SK-N-SH (cell line): ENCODE data around the gene NALCN.
A peak's percentile ranks its signal among the peaks of the same experiment; 100 is the strongest.

Experiments
- ELF1 ChIP-seq: IDR thresholded peaks from 2 replicates; pipeline ENCODE4 v1.4.0; 2012
- FOSL2 ChIP-seq: IDR thresholded peaks from 2 replicates; pipeline ENCODE4 v1.4.0; 2012; ENCODE audit warnings: low read depth, mild to moderate bottlenecking, moderate library complexity, borderline replicate concordance
- FOXJ3 ChIP-seq: sonication (generic); formaldehyde crosslinking; IDR thresholded peaks from 2 replicates; pipeline ENCODE4 v1.5.1; 2020; ENCODE audit warnings: mild to moderate bottlenecking, missing genetic modification reagents
- RAD21 ChIP-seq: IDR thresholded peaks from 2 replicates; pipeline ENCODE4 v1.6.1; 2012; ENCODE audit warnings: mild to moderate bottlenecking, low read length
- RCOR1 ChIP-seq: fragments of 150-350 bp; IDR thresholded peaks from 2 replicates; pipeline ENCODE4 v1.6.1; 2017; ENCODE audit warnings: antibody characterized with exemption, low read length
- REST ChIP-seq: IDR thresholded peaks from 2 replicates; pipeline ENCODE4 v1.6.1; 2012; ENCODE audit warnings: mild to moderate bottlenecking, low read depth, low read length, moderate library complexity
- SMC3 ChIP-seq: IDR thresholded peaks from 2 replicates; pipeline ENCODE4 v1.6.1; 2012; ENCODE audit warnings: low read depth, low read length, improper control_type of control experiment
- YY1 ChIP-seq: IDR thresholded peaks from 2 replicates; pipeline ENCODE4 v1.4.0; 2012; ENCODE audit warnings: low read depth, mild to moderate bottlenecking
- TF ChIP-seq, protein P1 (sequence below): fragments of 200-600 bp; sonication (generic); IDR thresholded peaks from 2 replicates; pipeline ENCODE4 v1.6.1; 2017; ENCODE audit warnings: antibody characterized with exemption, mild to moderate bottlenecking, moderate library complexity

- TF ChIP-seq, protein P1, sequence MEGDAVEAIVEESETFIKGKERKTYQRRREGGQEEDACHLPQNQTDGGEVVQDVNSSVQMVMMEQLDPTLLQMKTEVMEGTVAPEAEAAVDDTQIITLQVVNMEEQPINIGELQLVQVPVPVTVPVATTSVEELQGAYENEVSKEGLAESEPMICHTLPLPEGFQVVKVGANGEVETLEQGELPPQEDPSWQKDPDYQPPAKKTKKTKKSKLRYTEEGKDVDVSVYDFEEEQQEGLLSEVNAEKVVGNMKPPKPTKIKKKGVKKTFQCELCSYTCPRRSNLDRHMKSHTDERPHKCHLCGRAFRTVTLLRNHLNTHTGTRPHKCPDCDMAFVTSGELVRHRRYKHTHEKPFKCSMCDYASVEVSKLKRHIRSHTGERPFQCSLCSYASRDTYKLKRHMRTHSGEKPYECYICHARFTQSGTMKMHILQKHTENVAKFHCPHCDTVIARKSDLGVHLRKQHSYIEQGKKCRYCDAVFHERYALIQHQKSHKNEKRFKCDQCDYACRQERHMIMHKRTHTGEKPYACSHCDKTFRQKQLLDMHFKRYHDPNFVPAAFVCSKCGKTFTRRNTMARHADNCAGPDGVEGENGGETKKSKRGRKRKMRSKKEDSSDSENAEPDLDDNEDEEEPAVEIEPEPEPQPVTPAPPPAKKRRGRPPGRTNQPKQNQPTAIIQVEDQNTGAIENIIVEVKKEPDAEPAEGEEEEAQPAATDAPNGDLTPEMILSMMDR: no peak
- TF ChIP-seq FOSL2: no peak
- TF ChIP-seq YY1: no peak
- no peak for TF ChIP-seq RAD21
- no peak for TF ChIP-seq REST
- no peak for TF ChIP-seq ELF1
- no peak for TF ChIP-seq FOXJ3
- TF ChIP-seq SMC3: no peak
- peak; percentile 69 for TF ChIP-seq RCOR1
Measured at GRCh38 chr13:101204270-101205020, 211.9 kb downstream of the NALCN start.
